ENCODE data around the gene P4HA2.

- TF ChIP-seq REST (IDR thresholded peaks at IDR 0.05; ENCODE audit: insufficient read depth in 1 of 2, low read depth in 2 of 2, low read length in 2 of 2) (no peak), SIN3A (IDR thresholded peaks at IDR 0.05; ENCODE audit: borderline replicate concordance, insufficient read depth, low read length) (no peak), POLR2AphosphoS5 (IDR thresholded peaks at IDR 0.05; ENCODE audit: low read depth, low read length) (no peak)
Observed at GRCh38 chr5:132205385-132206125, 22.1 kb downstream of the P4HA2 start.
